ENCODE results near the gene ATAD3B. TPM values are rescaled to one million over a fixed set of nuclear protein-coding genes. Genes with fewer than 3 reads are reported as not detected.

Gene ATAD3B
- total and polyA plus RNA-seq, 2 of the 4 experiments (the other 2 are of a cell fraction) = 13.8 to 29.0 TPM

- H2AK5ac ChIP-seq (ENCODE audit: low read depth, low read length) = no peak overlapping the region
- dilution Hi-C loops (cut with HindIII; ENCODE audit: low sequenced_read_pairs, unreplicated experiment) = no loop called here
- H3K23ac ChIP-seq (ENCODE audit: low read depth, low read length) = no peak overlapping the region
- H2AK9ac ChIP-seq (replicated peaks; ENCODE audit: low read depth, low read length, poor library complexity) = no peak overlapping the region
- H3K56ac ChIP-seq (ENCODE audit: extremely low read depth, insufficient read depth, low read length) = no peak overlapping the region
- H3K27me3 ChIP-seq (ENCODE audit: control insufficient read depth, insufficient read depth, low read length) = no peaks in the 10 kb centered on the region
- BruUV-seq (replicated peaks) = no TSS peak
- 100% methylated on average over 1 of the region's 31 CpGs; no CpG with 5 or more reads in 1 of the 2 experiments for WGBS, 2 experiments (ENCODE audit: extremely low coverage in 2 of 2, insufficient read length in 1 of 2)
- ChIA-PET CTCF (no interaction called here), POLR2A (ENCODE audit: unreplicated experiment) (no interaction called here)
- no peak overlapping the region for H3K18ac ChIP-seq (ENCODE audit: low read depth, low read length)
- H2BK20ac ChIP-seq (ENCODE audit: low read depth, low read length) = no peak overlapping the region
- H4K5ac ChIP-seq (ENCODE audit: low read depth, low read length) = no peak overlapping the region
- no peak overlapping the region for H2BK5ac ChIP-seq (ENCODE audit: low read depth, low read length, poor library complexity, severe bottlenecking)
- DNase-seq = no peak
- peaks cover 32% of the 10 kb centered on the region for H3K36me3 ChIP-seq (ENCODE audit: control insufficient read depth, insufficient read depth, low read length)
- H2BK15ac ChIP-seq (ENCODE audit: low read depth, low read length) = no peak overlapping the region
- H3K9me3 ChIP-seq (ENCODE audit: control insufficient read depth, insufficient read depth, low read length) = peaks cover 6% of the 10 kb centered on the region
- no peak overlapping the region for H2BK120ac ChIP-seq (ENCODE audit: low read depth, low read length)
- H3K4me2 ChIP-seq (ENCODE audit: low read depth, low read length) = no peak overlapping the region
- no peak for ATAC-seq (ENCODE audit: low read depth)
- no peak overlapping the region for H2AFZ ChIP-seq (replicated peaks; ENCODE audit: low read length, poor library complexity)
- intact Hi-C loops (cut with micrococcal nuclease) = no loop called here
- H4K8ac ChIP-seq (ENCODE audit: low read depth in 2 of 2, low read length in 2 of 2) = no peak overlapping the region
- in situ Hi-C loops (cut with MboI; ENCODE audit: low sequenced_read_pairs) = no loop called here
- H3K9me1 ChIP-seq (ENCODE audit: insufficient read depth, low read length) = peaks cover 17% of the 10 kb centered on the region
- peaks cover 28% of the 10 kb centered on the region for H4K20me1 ChIP-seq (ENCODE audit: insufficient read depth, low read length)
- peaks cover 10% of the 10 kb centered on the region for H3K4me1 ChIP-seq (ENCODE audit: control insufficient read depth, insufficient read depth, low read length)
- H4K91ac ChIP-seq (ENCODE audit: insufficient read depth, low read depth, low read length) = no peak overlapping the region
- H3K27ac ChIP-seq (ENCODE audit: insufficient read depth, low read length) = no peak overlapping the region
- TF ChIP-seq RAD21 (IDR thresholded peaks at IDR 0.05; ENCODE audit: low read length) = no peak
- no peak for TF ChIP-seq ELK1 (IDR thresholded peaks at IDR 0.05; ENCODE audit: borderline replicate concordance, low read depth, low read length)
- TF ChIP-seq MAFK (IDR thresholded peaks at IDR 0.05; ENCODE audit: low read depth, low read length) = no peak
- no peak for TF ChIP-seq RCOR1 (IDR thresholded peaks at IDR 0.05; ENCODE audit: insufficient replicate concordance, low read length)
- TF ChIP-seq MAZ (IDR thresholded peaks at IDR 0.05; ENCODE audit: borderline replicate concordance, low read depth, low read length) = no peak
- no peak for TF ChIP-seq RFX5 (IDR thresholded peaks at IDR 0.05; ENCODE audit: low read depth, low read length)
- no peak for TF ChIP-seq CEBPB (IDR thresholded peaks at IDR 0.05; ENCODE audit: low read depth, low read length)
- TF ChIP-seq POLR2A (IDR thresholded peaks at IDR 0.05; ENCODE audit: low read depth, low read length) = no peak
- no peak for TF ChIP-seq MXI1 (IDR thresholded peaks at IDR 0.05; ENCODE audit: borderline replicate concordance, low read depth, low read length)
- TF ChIP-seq SMC3 (IDR thresholded peaks at IDR 0.05; ENCODE audit: low read depth, low read length) = no peak
- TF ChIP-seq FOS (IDR thresholded peaks at IDR 0.05; ENCODE audit: low read depth, low read length) = no peak
- no peak for TF ChIP-seq BHLHE40 (IDR thresholded peaks at IDR 0.05; ENCODE audit: low read depth, low read length)
- no peak for TF ChIP-seq USF2 (IDR thresholded peaks at IDR 0.05; ENCODE audit: low read depth, low read length)
- no peak for TF ChIP-seq CTCF (conservative IDR thresholded peaks at IDR 0.05; ENCODE audit: low read depth, low read length)
- no peak for TF ChIP-seq NFE2L2 (IDR thresholded peaks at IDR 0.05; ENCODE audit: low read depth, low read length)
- TF ChIP-seq CHD1 (IDR thresholded peaks at IDR 0.05; ENCODE audit: low read depth, low read length) = no peak
- no peak overlapping the region for H3K4me3 ChIP-seq (ENCODE audit: insufficient read depth, low read depth, low read length)
- peaks cover 10 to 35% of the 10 kb centered on the region in 2 experiments for H3K79me1 ChIP-seq (ENCODE audit: low read depth in 1 of 2, low read length in 2 of 2)
- H3K9ac ChIP-seq (ENCODE audit: low read depth, low read length) = no peak overlapping the region
- H3K4ac ChIP-seq (ENCODE audit: low read depth, low read length) = no peak overlapping the region
- H3K14ac ChIP-seq (replicated peaks; ENCODE audit: low read depth, low read length) = no peak overlapping the region
Observed at GRCh38 chr1:1534401-1535154, 63.0 kb downstream of the ATAD3B start.
